Activated CD8-positive, alpha-beta memory T cell treated with anti-CD3 and anti-CD28 coated beads for 1 hour (primary cell): ENCODE measurements around the gene LARP1.
"Not testable (repeated sequence)": the region's sequence is repeated elsewhere in the genome, so short reads cannot be mapped to it uniquely, and the experiment has no call there.

Experiments used
- DNase-seq, 2 donors: peaks; one replicate each; pipeline ENCODE4 v3.0.0-alpha.2; 2020; ENCODE audit warnings: low read depth in 1 of 2; ENCODE audit errors: extremely low read depth in 1 of 2

LARP1 gene

GRCh38 chr5:154755361-154756008 lies at the start of gene LARP1:
Gene LARP1, plus strand, starts transcription at chr5:154755377. Its CDS starts 381 bp downstream, at chr5:154755758.
- DNase-seq: peak in 1 of 2 donors; percentile 7

DNA sequence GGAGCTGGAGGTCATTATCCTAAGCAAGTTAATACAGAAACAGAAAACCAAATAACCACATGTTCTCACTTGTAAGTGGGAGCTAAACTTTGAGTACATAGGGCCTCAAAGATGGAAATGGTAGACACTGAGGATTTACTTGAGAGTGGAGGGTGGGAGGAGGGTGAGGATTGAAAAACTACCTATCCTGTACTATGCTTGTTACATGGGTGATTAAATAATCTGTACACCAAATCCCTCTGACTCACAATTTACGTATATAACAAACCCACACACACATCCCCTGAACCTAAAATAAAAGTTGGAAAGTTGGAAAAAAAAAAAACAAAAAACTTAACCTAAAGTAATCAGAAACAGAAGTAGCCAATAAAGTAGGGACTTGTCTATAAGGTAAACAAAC lies 48.8 kb upstream of the LARP1 start:
- DNase-seq: no peak

DNA sequence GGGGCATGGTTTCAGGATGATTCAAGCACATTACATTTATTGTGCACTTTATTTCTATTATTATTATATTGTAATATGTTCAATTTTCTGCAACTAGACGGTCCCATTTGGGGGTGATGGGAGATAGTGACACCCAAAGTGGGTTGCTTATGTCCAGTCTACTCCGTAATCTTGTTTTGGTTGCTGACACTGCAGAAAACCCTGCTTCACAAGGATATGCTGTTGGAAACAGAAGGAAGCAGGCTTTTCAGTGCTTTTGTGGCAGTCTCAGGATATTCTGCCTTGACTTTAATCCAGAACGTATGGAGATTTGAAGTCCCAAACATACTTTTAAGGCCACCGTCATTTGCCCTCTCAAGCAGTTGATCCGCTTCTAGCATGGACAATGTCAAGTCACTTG lies 47.5 kb upstream of the LARP1 start:
- DNase-seq: no peak

GRCh38 chr5:154708207-154708606 lies 47.0 kb upstream of the LARP1 start:
- DNase-seq: no peak

DNA sequence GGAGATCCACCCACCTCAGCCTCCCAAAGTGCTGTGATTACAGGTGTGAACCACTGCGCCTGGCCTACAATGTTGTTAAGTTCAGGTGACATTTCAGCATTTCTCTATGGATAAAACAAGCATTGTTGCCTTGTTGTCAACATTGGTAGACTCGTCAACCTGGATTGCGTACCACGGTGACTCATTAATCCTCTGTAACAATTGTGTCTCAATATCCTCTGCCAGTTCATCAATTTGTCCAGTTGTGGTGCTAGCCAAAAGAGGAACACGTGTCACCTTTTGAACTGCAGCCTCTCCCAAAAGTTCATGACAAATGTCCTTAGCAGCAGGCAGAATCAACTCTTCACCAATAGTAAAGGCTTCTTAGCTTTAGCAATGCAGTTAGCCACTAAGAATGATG lies 46.3 kb upstream of the LARP1 start:
- DNase-seq: no peak

- DNase-seq: no peak
Observed at GRCh38 chr5:154709368-154710305, 45.5 kb upstream of the LARP1 start.

- DNase-seq: no peak
Observed at GRCh38 chr5:154712518-154713437, 42.4 kb upstream of the LARP1 start.

GRCh38 chr5:154713615-154714125 lies 41.5 kb upstream of the LARP1 start:
- DNase-seq: no peak

GRCh38 chr5:154714266-154714986 lies 40.8 kb upstream of the LARP1 start:
- DNase-seq: no peak

- no peak for DNase-seq
Observed at GRCh38 chr5:154721481-154722058, 33.6 kb upstream of the LARP1 start.

GRCh38 chr5:154722097-154722496 lies 33.1 kb upstream of the LARP1 start:
- DNase-seq: no peak

- DNase-seq: no peak
Observed at GRCh38 chr5:154722936-154723335, 32.2 kb upstream of the LARP1 start.

- no peak for DNase-seq
Observed at GRCh38 chr5:154723740-154724505, 31.3 kb upstream of the LARP1 start.

GRCh38 chr5:154727361-154727760 lies 27.8 kb upstream of the LARP1 start:
- DNase-seq: no peak

DNA sequence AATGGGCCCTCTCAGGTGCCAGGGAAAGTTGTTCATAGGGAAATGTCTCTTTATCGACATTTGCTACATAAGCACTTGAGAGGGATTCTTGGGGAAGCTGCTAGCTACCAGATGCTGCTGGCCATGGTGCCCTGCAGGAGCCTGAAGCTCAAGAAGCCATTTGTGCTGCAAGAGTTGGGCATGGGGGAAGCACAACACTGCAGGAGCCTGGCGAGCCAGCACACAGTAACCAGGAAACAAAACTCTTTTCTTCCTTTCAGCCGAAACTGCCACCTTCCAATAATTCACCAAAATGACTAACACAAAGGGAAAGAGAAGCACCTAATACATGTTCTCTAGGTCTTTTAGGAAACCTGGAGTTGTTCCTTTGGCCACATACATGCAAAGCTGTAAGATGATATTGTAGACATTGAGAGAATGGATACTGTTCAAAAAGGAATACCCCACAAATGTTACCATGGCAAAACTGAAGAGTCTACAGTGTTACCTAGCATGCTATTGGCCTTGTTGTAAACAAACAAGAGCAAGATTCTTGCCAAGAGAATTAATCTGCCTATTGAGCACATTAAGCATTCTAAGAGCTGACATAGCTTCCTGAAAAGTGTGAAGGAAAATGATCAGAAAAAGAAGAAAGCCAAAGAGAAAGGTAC lies 26.1 kb upstream of the LARP1 start:
- DNase-seq: no peak

- DNase-seq: no peak
Observed at GRCh38 chr5:154729613-154730012, 25.6 kb upstream of the LARP1 start.

GRCh38 chr5:154730761-154731160 lies 24.4 kb upstream of the LARP1 start:
- not testable (repeated sequence) for DNase-seq

GRCh38 chr5:154732212-154732611 lies 23.0 kb upstream of the LARP1 start:
- no peak for DNase-seq
